Uterus (tissue), 2 donors: ENCODE results near the gene RESP18.

Source experiments
- POLR2A ChIP-seq, 2 donors: fragments of 450-650 bp; IDR thresholded peaks; one replicate each; pipeline ENCODE4 v1.6.1; 2016; ENCODE audit warnings: antibody characterized with exemption in 2 of 2, mild to moderate bottlenecking in 1 of 2, moderate library complexity in 1 of 2
- TF ChIP-seq, protein P1 (sequence below), 4 experiments: fragments of 200-600 bp in 2 of 4; fragments of 450-650 bp in 2 of 4; sonication (generic) in 2 of 4; IDR thresholded peaks; one replicate each; pipeline ENCODE4 v1.5.1; 2016 to 2019; ENCODE audit warnings: antibody characterized with exemption in 4 of 4, mild to moderate bottlenecking in 2 of 4, moderate library complexity in 1 of 4

DNA sequence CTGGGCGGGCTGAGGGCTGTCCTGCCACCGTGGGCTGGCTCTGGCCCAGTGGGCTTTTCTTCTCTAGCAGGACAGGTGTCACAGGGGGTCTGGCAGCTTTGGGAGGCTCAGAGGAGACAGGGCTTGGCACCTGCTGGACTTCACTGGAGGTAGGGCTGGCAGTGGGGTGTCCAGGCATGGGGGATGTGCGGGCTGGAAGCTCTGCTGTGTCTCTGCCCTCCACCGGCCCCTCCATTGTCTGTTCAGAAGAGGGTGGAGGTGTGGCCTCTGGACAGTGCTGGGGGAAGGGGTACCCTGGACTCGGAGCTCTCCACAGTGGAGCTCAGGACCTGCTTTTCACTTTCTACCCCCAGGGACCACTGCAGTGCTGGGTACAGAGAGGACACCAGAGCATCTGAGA, 32.5 kb downstream of the RESP18 start:
- TF ChIP-seq POLR2A (IDR thresholded peaks at IDR 0.05), result no peak
- TF ChIP-seq, protein P1, sequence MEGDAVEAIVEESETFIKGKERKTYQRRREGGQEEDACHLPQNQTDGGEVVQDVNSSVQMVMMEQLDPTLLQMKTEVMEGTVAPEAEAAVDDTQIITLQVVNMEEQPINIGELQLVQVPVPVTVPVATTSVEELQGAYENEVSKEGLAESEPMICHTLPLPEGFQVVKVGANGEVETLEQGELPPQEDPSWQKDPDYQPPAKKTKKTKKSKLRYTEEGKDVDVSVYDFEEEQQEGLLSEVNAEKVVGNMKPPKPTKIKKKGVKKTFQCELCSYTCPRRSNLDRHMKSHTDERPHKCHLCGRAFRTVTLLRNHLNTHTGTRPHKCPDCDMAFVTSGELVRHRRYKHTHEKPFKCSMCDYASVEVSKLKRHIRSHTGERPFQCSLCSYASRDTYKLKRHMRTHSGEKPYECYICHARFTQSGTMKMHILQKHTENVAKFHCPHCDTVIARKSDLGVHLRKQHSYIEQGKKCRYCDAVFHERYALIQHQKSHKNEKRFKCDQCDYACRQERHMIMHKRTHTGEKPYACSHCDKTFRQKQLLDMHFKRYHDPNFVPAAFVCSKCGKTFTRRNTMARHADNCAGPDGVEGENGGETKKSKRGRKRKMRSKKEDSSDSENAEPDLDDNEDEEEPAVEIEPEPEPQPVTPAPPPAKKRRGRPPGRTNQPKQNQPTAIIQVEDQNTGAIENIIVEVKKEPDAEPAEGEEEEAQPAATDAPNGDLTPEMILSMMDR (IDR thresholded peaks at IDR 0.05), result no peak
